ENCODE data around the gene XK.

XK gene

DNA sequence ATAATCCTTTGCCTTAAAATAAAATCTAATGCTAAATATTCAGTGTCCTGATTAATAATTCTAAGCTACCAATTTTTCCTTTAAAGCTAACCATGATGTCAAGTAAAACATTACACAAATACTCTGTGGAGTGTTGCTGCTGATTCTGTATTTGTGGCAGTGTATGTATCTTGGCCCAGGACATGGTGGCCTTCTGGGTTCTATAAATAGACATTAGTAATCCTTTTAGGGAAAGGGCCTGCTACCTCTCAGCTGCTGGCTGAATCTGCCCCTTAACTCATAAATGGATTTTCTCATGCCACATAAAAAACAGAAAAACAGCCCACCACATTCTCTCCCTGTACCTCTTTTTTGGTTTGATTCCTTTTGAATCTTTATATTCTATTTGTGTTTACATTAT is 1.2 kb upstream of the XK start:
- Histone ChIP-seq H3K36me3 (ENCODE audit: insufficient read depth, low read length) (no peaks in the 10 kb centered on the region), H2AFZ (ENCODE audit: low read length) (no peak overlapping the region; the same call in 1 of the 2 replicates), H4K20me1 (ENCODE audit: insufficient read depth, low read length, poor library complexity, severe bottlenecking) (no peaks in the 10 kb centered on the region), H3K4me3 (ENCODE audit: low read length, poor library complexity, severe bottlenecking) (peak overlapping the region; percentile 99), H3K79me2 (ENCODE audit: insufficient read depth, low read length) (peaks cover 35% of the 10 kb centered on the region), H3K9me3 (ENCODE audit: insufficient read depth, low read depth, low read length) (no peaks in the 10 kb centered on the region), H3F3A (ENCODE audit: low read depth) (no peaks in the 10 kb centered on the region), H3K4me1 (ENCODE audit: insufficient read depth, low read length, poor library complexity, severe bottlenecking) (peaks cover 40% of the 10 kb centered on the region), H3K9me2 (replicated peaks; ENCODE audit: low read depth, low read length) (no peaks in the 10 kb centered on the region), H3K4me2 (ENCODE audit: low read depth, low read length, poor library complexity, severe bottlenecking) (peak overlapping the region; percentile 83), H3K9ac (ENCODE audit: low read depth, low read length, poor library complexity, severe bottlenecking) (peak overlapping the region; percentile 99), H3K27me3 (ENCODE audit: insufficient read depth, low read length, poor library complexity, severe bottlenecking) (no peaks in the 10 kb centered on the region)
- TF ChIP-seq, protein P1, sequence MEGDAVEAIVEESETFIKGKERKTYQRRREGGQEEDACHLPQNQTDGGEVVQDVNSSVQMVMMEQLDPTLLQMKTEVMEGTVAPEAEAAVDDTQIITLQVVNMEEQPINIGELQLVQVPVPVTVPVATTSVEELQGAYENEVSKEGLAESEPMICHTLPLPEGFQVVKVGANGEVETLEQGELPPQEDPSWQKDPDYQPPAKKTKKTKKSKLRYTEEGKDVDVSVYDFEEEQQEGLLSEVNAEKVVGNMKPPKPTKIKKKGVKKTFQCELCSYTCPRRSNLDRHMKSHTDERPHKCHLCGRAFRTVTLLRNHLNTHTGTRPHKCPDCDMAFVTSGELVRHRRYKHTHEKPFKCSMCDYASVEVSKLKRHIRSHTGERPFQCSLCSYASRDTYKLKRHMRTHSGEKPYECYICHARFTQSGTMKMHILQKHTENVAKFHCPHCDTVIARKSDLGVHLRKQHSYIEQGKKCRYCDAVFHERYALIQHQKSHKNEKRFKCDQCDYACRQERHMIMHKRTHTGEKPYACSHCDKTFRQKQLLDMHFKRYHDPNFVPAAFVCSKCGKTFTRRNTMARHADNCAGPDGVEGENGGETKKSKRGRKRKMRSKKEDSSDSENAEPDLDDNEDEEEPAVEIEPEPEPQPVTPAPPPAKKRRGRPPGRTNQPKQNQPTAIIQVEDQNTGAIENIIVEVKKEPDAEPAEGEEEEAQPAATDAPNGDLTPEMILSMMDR (conservative IDR thresholded peaks at IDR 0.05; ENCODE audit: low read length) = no peak
- TF ChIP-seq EZH2phosphoT487 (IDR thresholded peaks at IDR 0.05; ENCODE audit: borderline replicate concordance) = no peak

- H2AFZ ChIP-seq (ENCODE audit: low read length) = peak overlapping the region; percentile 75
- peaks cover 37% of the 10 kb centered on the region for H3K79me2 ChIP-seq (ENCODE audit: insufficient read depth, low read length)
- H3K9me2 ChIP-seq (replicated peaks; ENCODE audit: low read depth, low read length) = no peaks in the 10 kb centered on the region
- peaks cover 40% of the 10 kb centered on the region for H3K4me1 ChIP-seq (ENCODE audit: insufficient read depth, low read length, poor library complexity, severe bottlenecking)
- peak overlapping the region; percentile 99 for H3K9ac ChIP-seq (ENCODE audit: low read depth, low read length, poor library complexity, severe bottlenecking)
- H3K4me2 ChIP-seq (ENCODE audit: low read depth, low read length, poor library complexity, severe bottlenecking) = peak overlapping the region; percentile 83
- no peaks in the 10 kb centered on the region for H3F3A ChIP-seq (ENCODE audit: low read depth)
- no peaks in the 10 kb centered on the region for H3K27me3 ChIP-seq (ENCODE audit: insufficient read depth, low read length, poor library complexity, severe bottlenecking)
- peak overlapping the region; percentile 99 for H3K4me3 ChIP-seq (ENCODE audit: low read length, poor library complexity, severe bottlenecking)
- H4K20me1 ChIP-seq (ENCODE audit: insufficient read depth, low read length, poor library complexity, severe bottlenecking) = no peaks in the 10 kb centered on the region
- TF ChIP-seq, protein P1 (conservative IDR thresholded peaks at IDR 0.05; ENCODE audit: low read length) = no peak
- TF ChIP-seq EZH2phosphoT487 (IDR thresholded peaks at IDR 0.05; ENCODE audit: borderline replicate concordance) = no peak
- H3K9me3 ChIP-seq (ENCODE audit: insufficient read depth, low read depth, low read length) = no peaks in the 10 kb centered on the region
- no peaks in the 10 kb centered on the region for H3K36me3 ChIP-seq (ENCODE audit: insufficient read depth, low read length)
These were observed 618 bp upstream of the XK start for GRCh38 chrX:37684973-37685372.

DNA sequence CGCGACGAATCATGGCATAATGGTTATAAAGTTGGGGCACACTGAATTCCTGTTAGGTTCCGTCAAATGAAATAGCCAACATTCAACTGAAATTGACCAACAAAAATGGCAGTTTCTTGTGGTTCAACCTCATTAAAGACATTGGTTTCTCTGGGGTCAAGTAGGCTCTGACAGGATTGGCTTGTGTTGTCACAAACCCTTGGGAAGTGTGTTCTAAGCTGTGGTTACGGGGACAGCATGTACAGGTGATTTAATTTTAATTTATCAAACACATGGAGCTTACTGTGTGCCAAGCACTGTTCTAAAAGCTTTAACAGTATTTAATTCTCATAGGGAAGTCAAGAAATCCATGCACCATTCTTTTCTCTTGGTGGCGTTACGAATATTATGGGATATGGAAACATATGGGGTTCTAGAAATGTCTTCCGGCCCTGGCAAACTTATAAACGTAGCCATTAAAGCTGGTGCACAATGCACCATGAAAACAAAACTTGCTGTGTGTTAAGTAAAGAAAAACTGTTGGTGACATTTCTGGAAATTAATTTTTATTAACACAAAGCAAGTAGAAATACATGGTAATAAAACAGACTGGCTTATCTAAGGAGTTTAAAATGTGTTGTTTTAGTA is 891 bp downstream of the XK start:
- Histone ChIP-seq H2AFZ (ENCODE audit: low read length) (peak overlapping the region; percentile 86), H3K4me1 (ENCODE audit: insufficient read depth, low read length, poor library complexity, severe bottlenecking) (peaks cover 31% of the 10 kb centered on the region), H3K27me3 (ENCODE audit: insufficient read depth, low read length, poor library complexity, severe bottlenecking) (no peaks in the 10 kb centered on the region), H3K9me3 (ENCODE audit: insufficient read depth, low read depth, low read length) (no peaks in the 10 kb centered on the region), H3K4me3 (ENCODE audit: low read length, poor library complexity, severe bottlenecking) (peak overlapping the region; percentile 99), H3K9ac (ENCODE audit: low read depth, low read length, poor library complexity, severe bottlenecking) (peak overlapping the region; percentile 99), H3K4me2 (ENCODE audit: low read depth, low read length, poor library complexity, severe bottlenecking) (peak overlapping the region; percentile 81), H3K36me3 (ENCODE audit: insufficient read depth, low read length) (no peaks in the 10 kb centered on the region), H3K9me2 (replicated peaks; ENCODE audit: low read depth, low read length) (no peaks in the 10 kb centered on the region), H4K20me1 (ENCODE audit: insufficient read depth, low read length, poor library complexity, severe bottlenecking) (no peaks in the 10 kb centered on the region), H3F3A (ENCODE audit: low read depth) (no peaks in the 10 kb centered on the region), H3K79me2 (ENCODE audit: insufficient read depth, low read length) (peaks cover 52% of the 10 kb centered on the region)
- TF ChIP-seq, protein P1 (conservative IDR thresholded peaks at IDR 0.05; ENCODE audit: low read length) = no peak
- no peak for TF ChIP-seq EZH2phosphoT487 (IDR thresholded peaks at IDR 0.05; ENCODE audit: borderline replicate concordance)

All from Loucy (cell line).